ENCODE data around the gene PLCL1.
"Not testable (repeated sequence)": the region's sequence is repeated elsewhere in the genome, so short reads cannot be mapped to it uniquely, and the experiment has no call there.

Gene PLCL1

DNA sequence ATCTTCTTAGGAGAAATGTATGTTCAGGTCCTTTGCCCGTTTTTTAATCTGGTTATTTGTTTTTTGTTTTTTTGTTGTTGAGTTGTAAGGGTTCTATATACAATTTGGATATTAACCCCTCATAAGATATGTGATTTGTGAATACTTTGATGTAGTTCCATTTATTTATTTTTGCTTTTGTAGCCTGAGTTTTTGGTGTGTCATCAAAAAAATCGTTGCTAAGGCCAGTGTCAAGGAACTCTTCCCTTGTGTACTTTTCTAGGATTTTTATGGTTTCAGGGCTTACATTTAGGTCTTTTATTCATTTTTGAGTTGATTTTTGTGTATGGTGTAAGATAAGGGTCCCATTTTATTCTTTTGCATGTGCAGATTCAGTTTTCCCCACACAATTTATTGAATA is 372.6 kb downstream of the PLCL1 start:
- Histone ChIP-seq H3K27me3 (ENCODE audit: control insufficient read depth, insufficient read depth, low read length) (no peaks in the 10 kb centered on the region), H3K4me1 (ENCODE audit: control insufficient read depth, insufficient read depth, low read length) (no peaks in the 10 kb centered on the region), H3K36me3 (ENCODE audit: control insufficient read depth, insufficient read depth, low read length) (no peaks in the 10 kb centered on the region), H3K9ac (ENCODE audit: low read length) (no peak overlapping the region), H3K27ac (ENCODE audit: low read depth, low read length) (no peak overlapping the region), H3K4me3 (ENCODE audit: low read depth, low read length) (no peak overlapping the region), H3K9me3 (ENCODE audit: control insufficient read depth, insufficient read depth, low read depth, low read length) (peaks cover 9% of the 10 kb centered on the region; the same call in 1 of the 2 replicates)

- no peaks in the 10 kb centered on the region for H3K4me1 ChIP-seq (ENCODE audit: control insufficient read depth, insufficient read depth, low read length)
- peaks cover 9% of the 10 kb centered on the region; the same call in 1 of the 2 replicates for H3K9me3 ChIP-seq (ENCODE audit: control insufficient read depth, insufficient read depth, low read depth, low read length)
- no peak overlapping the region for H3K9ac ChIP-seq (ENCODE audit: low read length)
- H3K27ac ChIP-seq (ENCODE audit: low read depth, low read length), result no peak overlapping the region
- no peak overlapping the region for H3K4me3 ChIP-seq (ENCODE audit: low read depth, low read length)
- no peaks in the 10 kb centered on the region for H3K27me3 ChIP-seq (ENCODE audit: control insufficient read depth, insufficient read depth, low read length)
- H3K36me3 ChIP-seq (ENCODE audit: control insufficient read depth, insufficient read depth, low read length), result no peaks in the 10 kb centered on the region
Measured at GRCh38 chr2:198178766-198179165, 374.4 kb downstream of the PLCL1 start.

DNA sequence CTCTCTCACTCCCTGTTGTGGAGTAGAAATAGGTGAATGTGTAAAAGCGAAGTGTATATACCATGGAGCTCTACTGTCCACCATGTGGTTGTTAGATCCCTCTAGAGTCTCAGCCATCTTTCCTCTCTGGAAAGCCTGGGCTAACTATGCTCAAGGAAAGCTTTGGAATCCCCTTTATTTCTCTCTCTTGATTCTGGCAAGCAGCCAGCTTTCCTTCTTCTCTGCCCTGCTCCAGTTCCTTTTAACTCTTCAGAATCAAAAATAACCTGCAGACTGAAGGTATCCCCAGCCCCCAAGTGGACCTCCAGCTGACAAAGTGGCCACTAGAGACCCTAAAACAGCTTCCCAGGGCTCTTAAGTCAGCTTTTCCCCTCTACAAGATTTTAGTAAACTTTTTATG is 381.9 kb downstream of the PLCL1 start:
- Histone ChIP-seq H3K9ac (ENCODE audit: low read length) (no peak overlapping the region), H3K36me3 (ENCODE audit: control insufficient read depth, insufficient read depth, low read length) (no peaks in the 10 kb centered on the region), H3K4me3 (ENCODE audit: low read depth, low read length) (no peak overlapping the region), H3K27ac (ENCODE audit: low read depth, low read length) (no peak overlapping the region), H3K4me1 (ENCODE audit: control insufficient read depth, insufficient read depth, low read length) (no peaks in the 10 kb centered on the region; the same call in 1 of the 2 replicates), H3K27me3 (ENCODE audit: control insufficient read depth, insufficient read depth, low read length) (no peaks in the 10 kb centered on the region), H3K9me3 (ENCODE audit: control insufficient read depth, insufficient read depth, low read depth, low read length) (no peaks in the 10 kb centered on the region)

DNA sequence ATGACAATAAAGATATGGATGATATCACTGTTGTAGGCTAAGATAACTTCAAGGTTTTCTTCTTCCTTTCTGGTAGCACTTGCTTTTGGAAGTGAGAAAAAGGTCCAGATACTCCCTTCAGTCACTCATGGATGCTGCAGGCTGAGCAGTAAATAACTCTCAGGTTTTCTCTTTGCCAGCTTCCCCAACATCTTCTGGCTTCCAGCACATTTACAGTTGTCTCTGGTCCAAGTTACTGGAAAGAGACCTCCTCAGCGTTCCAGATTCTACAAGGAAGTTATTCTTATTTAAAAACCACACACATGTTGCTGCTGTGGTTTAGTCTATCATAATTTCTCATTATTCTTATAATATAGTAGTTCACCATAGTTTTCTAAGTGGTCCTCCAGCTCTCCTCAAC is 383.4 kb downstream of the PLCL1 start:
- H3K9me3 ChIP-seq (ENCODE audit: control insufficient read depth, insufficient read depth, low read depth, low read length), result no peaks in the 10 kb centered on the region
- H3K4me1 ChIP-seq (ENCODE audit: control insufficient read depth, insufficient read depth, low read length), result no peaks in the 10 kb centered on the region; the same call in 1 of the 2 replicates
- no peaks in the 10 kb centered on the region for H3K27me3 ChIP-seq (ENCODE audit: control insufficient read depth, insufficient read depth, low read length)
- H3K4me3 ChIP-seq (ENCODE audit: low read depth, low read length), result no peak overlapping the region
- H3K36me3 ChIP-seq (ENCODE audit: control insufficient read depth, insufficient read depth, low read length), result no peaks in the 10 kb centered on the region
- no peak overlapping the region for H3K27ac ChIP-seq (ENCODE audit: low read depth, low read length)
- no peak overlapping the region for H3K9ac ChIP-seq (ENCODE audit: low read length)

- no peaks in the 10 kb centered on the region for H3K27me3 ChIP-seq (ENCODE audit: control insufficient read depth, insufficient read depth, low read length)
- no peak overlapping the region for H3K4me3 ChIP-seq (ENCODE audit: low read depth, low read length)
- H3K27ac ChIP-seq (ENCODE audit: low read depth, low read length), result no peak overlapping the region
- H3K4me1 ChIP-seq (ENCODE audit: control insufficient read depth, insufficient read depth, low read length), result no peaks in the 10 kb centered on the region; the same call in 1 of the 2 replicates
- H3K9ac ChIP-seq (ENCODE audit: low read length), result no peak overlapping the region
- H3K9me3 ChIP-seq (ENCODE audit: control insufficient read depth, insufficient read depth, low read depth, low read length), result no peaks in the 10 kb centered on the region
- no peaks in the 10 kb centered on the region for H3K36me3 ChIP-seq (ENCODE audit: control insufficient read depth, insufficient read depth, low read length)
Measured at GRCh38 chr2:198188982-198189381, 384.6 kb downstream of the PLCL1 start.

DNA sequence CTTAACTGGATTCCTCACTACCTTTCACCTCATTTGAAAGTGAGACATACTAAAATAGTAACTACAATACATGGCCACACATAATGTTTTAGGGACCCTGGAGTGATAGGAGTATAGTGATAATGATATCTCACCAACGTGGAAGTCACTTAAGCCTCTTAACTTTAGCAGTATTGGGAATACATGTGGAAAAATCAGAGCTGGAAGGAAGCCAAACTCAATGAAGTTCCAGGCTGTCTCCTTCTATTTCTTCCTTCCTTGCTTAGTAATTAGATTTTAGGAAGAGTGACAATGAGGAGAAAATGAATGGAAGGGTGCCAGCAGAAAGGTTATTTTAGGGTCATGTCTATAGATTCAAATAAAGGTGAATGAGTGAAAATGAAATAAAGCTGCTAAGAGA is 387.3 kb downstream of the PLCL1 start:
- Histone ChIP-seq H3K9ac (ENCODE audit: low read length) (no peak overlapping the region), H3K4me3 (ENCODE audit: low read depth, low read length) (no peak overlapping the region), H3K27ac (ENCODE audit: low read depth, low read length) (no peak overlapping the region), H3K9me3 (ENCODE audit: control insufficient read depth, insufficient read depth, low read depth, low read length) (0 out of 2 replicates have a peak, but pooled peaks cover 3% of the 10 kb centered on the region), H3K27me3 (ENCODE audit: control insufficient read depth, insufficient read depth, low read length) (no peaks in the 10 kb centered on the region), H3K4me1 (ENCODE audit: control insufficient read depth, insufficient read depth, low read length) (no peaks in the 10 kb centered on the region; the same call in 1 of the 2 replicates), H3K36me3 (ENCODE audit: control insufficient read depth, insufficient read depth, low read length) (no peaks in the 10 kb centered on the region)

DNA sequence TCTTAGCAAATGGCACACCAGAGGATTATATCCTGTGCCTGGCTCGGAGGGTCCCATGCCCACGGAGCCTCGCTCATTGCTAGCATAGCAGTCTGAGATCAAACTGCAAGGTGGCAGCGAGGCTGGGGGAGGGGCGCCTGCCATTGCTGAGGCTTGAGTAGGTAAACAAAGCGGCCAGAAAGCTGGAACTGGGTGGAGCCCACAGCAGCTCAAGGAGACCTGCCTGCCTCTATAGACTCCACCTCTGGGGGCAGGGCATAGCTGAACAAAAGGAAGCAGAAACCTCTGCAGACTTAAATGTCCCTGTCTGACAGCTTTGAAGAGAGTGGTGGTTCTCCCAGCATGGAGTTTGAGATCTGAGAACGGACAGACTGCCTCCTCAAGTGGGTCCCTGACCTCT is 392.2 kb downstream of the PLCL1 start:
- H3K9ac ChIP-seq (ENCODE audit: low read length); H3K36me3 ChIP-seq (ENCODE audit: control insufficient read depth, insufficient read depth, low read length); H3K27me3 ChIP-seq (ENCODE audit: control insufficient read depth, insufficient read depth, low read length); H3K4me1 ChIP-seq (ENCODE audit: control insufficient read depth, insufficient read depth, low read length); H3K4me3 ChIP-seq (ENCODE audit: low read depth, low read length); H3K27ac ChIP-seq (ENCODE audit: low read depth, low read length); H3K9me3 ChIP-seq (ENCODE audit: control insufficient read depth, insufficient read depth, low read depth, low read length): not testable (repeated sequence)
